ENCODE data around the gene OLIG1. TPM values are rescaled to one million over a fixed set of nuclear protein-coding genes. Genes with fewer than 3 reads are reported as not detected.

OLIG1 gene
- total RNA-seq, 1 donor from 2014 or later = 1.6 TPM

GRCh38 chr21:33037501-33037900 lies 32.4 kb upstream of the OLIG1 start:
- TF ChIP-seq CTCF (IDR thresholded peaks at IDR 0.05) = no peak
- ATAC-seq (no peak), DNase-seq (no peak)
- Histone ChIP-seq H3K4me3 (no peak overlapping the region), H3K27me3 (peaks cover 55% of the 10 kb centered on the region), H3K4me1 (no peaks in the 10 kb centered on the region), H3K27ac (no peak overlapping the region), H3K36me3 (no peaks in the 10 kb centered on the region), H3K9me3 (no peaks in the 10 kb centered on the region)
- intact Hi-C loops (cut with DNase I) = no loop called here

GRCh38 chr21:33039536-33039935 lies 30.4 kb upstream of the OLIG1 start:
- no peaks in the 10 kb centered on the region for H3K9me3 ChIP-seq
- no peak for TF ChIP-seq CTCF (IDR thresholded peaks at IDR 0.05)
- no peaks in the 10 kb centered on the region for H3K36me3 ChIP-seq
- DNase-seq (no peak), ATAC-seq (no peak)
- no peak overlapping the region for H3K4me3 ChIP-seq
- H3K27me3 ChIP-seq = peaks cover 46% of the 10 kb centered on the region
- intact Hi-C loops (cut with DNase I) = no loop called here
- no peaks in the 10 kb centered on the region for H3K4me1 ChIP-seq
- no peak overlapping the region for H3K27ac ChIP-seq

GRCh38 chr21:33040215-33040614 lies 29.7 kb upstream of the OLIG1 start:
- Histone ChIP-seq H3K9me3 (no peaks in the 10 kb centered on the region), H3K4me3 (no peak overlapping the region), H3K27ac (no peak overlapping the region), H3K4me1 (no peaks in the 10 kb centered on the region), H3K36me3 (no peaks in the 10 kb centered on the region), H3K27me3 (peaks cover 47% of the 10 kb centered on the region)
- no peak for DNase-seq
- no peak for TF ChIP-seq CTCF (IDR thresholded peaks at IDR 0.05)
- intact Hi-C loops (cut with DNase I) = no loop called here
- no peak for ATAC-seq

DNA sequence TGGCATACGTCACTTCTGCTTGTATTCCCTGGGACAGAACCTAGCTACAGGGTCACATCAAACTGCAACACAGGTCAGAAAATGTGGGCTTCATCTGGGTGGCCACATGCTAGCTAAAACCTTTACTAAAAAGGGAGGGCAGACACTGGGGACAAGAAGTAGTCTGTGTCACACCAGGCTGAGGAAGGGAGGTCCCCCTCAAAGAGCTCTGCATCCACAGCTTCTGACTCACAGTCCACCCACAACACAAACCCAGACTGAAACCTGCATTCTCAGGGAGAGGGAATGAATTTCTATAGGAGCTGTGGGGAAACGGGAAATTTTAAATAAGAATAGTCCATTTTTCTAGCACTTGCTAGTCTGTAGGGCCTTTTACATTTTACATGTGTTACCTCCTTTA lies 28.0 kb upstream of the OLIG1 start:
- no peak for DNase-seq
- H3K4me1 ChIP-seq = no peaks in the 10 kb centered on the region
- H3K36me3 ChIP-seq = no peaks in the 10 kb centered on the region
- intact Hi-C loops (cut with DNase I) = no loop called here
- ATAC-seq = no peak
- H3K27ac ChIP-seq = no peak overlapping the region
- TF ChIP-seq CTCF (IDR thresholded peaks at IDR 0.05) = no peak
- H3K9me3 ChIP-seq = no peaks in the 10 kb centered on the region
- peaks cover 46% of the 10 kb centered on the region for H3K27me3 ChIP-seq
- no peak overlapping the region for H3K4me3 ChIP-seq

- Histone ChIP-seq H3K4me1 (no peaks in the 10 kb centered on the region), H3K27me3 (peaks cover 54% of the 10 kb centered on the region), H3K9me3 (no peaks in the 10 kb centered on the region), H3K36me3 (no peaks in the 10 kb centered on the region), H3K4me3 (no peak overlapping the region), H3K27ac (no peak overlapping the region)
- DNase-seq (no peak), ATAC-seq (no peak)
- intact Hi-C loops (cut with DNase I) = no loop called here
- TF ChIP-seq CTCF (IDR thresholded peaks at IDR 0.05) = no peak
Observed at GRCh38 chr21:33042812-33043211, 27.1 kb upstream of the OLIG1 start.

GRCh38 chr21:33046455-33046854 lies 23.5 kb upstream of the OLIG1 start:
- Histone ChIP-seq H3K4me1 (no peaks in the 10 kb centered on the region), H3K9me3 (no peaks in the 10 kb centered on the region), H3K4me3 (no peak overlapping the region), H3K27ac (no peak overlapping the region), H3K27me3 (peaks cover 47% of the 10 kb centered on the region), H3K36me3 (no peaks in the 10 kb centered on the region)
- DNase-seq (no peak), ATAC-seq (no peak)
- intact Hi-C loops (cut with DNase I) = no loop called here
- TF ChIP-seq CTCF (IDR thresholded peaks at IDR 0.05) = no peak

All from upper lobe of right lung (tissue), 1 donor.